ENCODE results near the gene AGAP3. TPM values are rescaled to one million over a fixed set of nuclear protein-coding genes. Genes with fewer than 3 reads are reported as not detected.

The AGAP3 gene
- total RNA-seq, 2 donors from 2014 or later = 26.9 to 28.4 TPM

GRCh38 chr7:151193203-151193978, 107.1 kb downstream of the AGAP3 start:
- H3K4me3 Mint-ChIP-seq = no peak overlapping the region
- peaks cover 9% of the 10 kb centered on the region for H3K27me3 Mint-ChIP-seq (ENCODE audit: low read depth)
- no peak for ATAC-seq (replicated peaks in 1 of 2)
- no peak for DNase-seq
- H3K9me3 Mint-ChIP-seq = no peaks in the 10 kb centered on the region
- H3K4me1 Mint-ChIP-seq (ENCODE audit: low read depth) = no peaks in the 10 kb centered on the region
- H3K36me3 Mint-ChIP-seq (ENCODE audit: insufficient read depth in 2 of 2) = no peaks in the 10 kb centered on the region
- no peak overlapping the region for H3K27ac Mint-ChIP-seq

Other genes starting within 250 kb of the AGAP3 start
- gene AOC1, start 234.0 kb upstream of the AGAP3 start, total RNA-seq = not detected
- gene KCNH2, start 108.2 kb upstream of the AGAP3 start, total RNA-seq = under 1 TPM; 0.72 to 0.77 TPM
- 1 to 10 TPM; 6.8 to 8.1 TPM for gene NOS3, start 95.5 kb upstream of the AGAP3 start, total RNA-seq
- 10 to 100 TPM in 1 of 2 donors, 1 to 10 TPM in 1; 9.0 to 10.1 TPM for gene ATG9B, start 62.0 kb upstream of the AGAP3 start, total RNA-seq
- 10 to 100 TPM; 46.6 to 49.6 TPM for gene ABCB8, start 58.0 kb upstream of the AGAP3 start, total RNA-seq
- 10 to 100 TPM; 14.4 to 15.7 TPM for gene ASIC3, start 37.9 kb upstream of the AGAP3 start, total RNA-seq
- 10 to 100 TPM in 1 of 2 donors, 1 to 10 TPM in 1; 9.4 to 11.6 TPM for gene CDK5, start 28.6 kb upstream of the AGAP3 start, total RNA-seq
- gene SLC4A2, start 26.9 kb upstream of the AGAP3 start, total RNA-seq = 10 to 100 TPM; 73.7 to 75.6 TPM
- gene FASTK, start 5.7 kb upstream of the AGAP3 start, total RNA-seq = 10 to 100 TPM; 55.4 to 59.8 TPM
- 10 to 100 TPM; 67.3 to 68.5 TPM for gene TMUB1, start 3.0 kb upstream of the AGAP3 start, total RNA-seq
- gene GBX1, start 81.2 kb downstream of the AGAP3 start, total RNA-seq = not detected
- gene ASB10, start 100.8 kb downstream of the AGAP3 start, total RNA-seq = not detected
- 1 to 10 TPM; 3.4 to 4.4 TPM for gene H2BK1, start 124.0 kb downstream of the AGAP3 start, total RNA-seq
- 10 to 100 TPM; 29.7 to 31.9 TPM for gene ABCF2, start 140.7 kb downstream of the AGAP3 start, total RNA-seq
- 10 to 100 TPM; 30.3 to 42.1 TPM for gene CHPF2, start 146.0 kb downstream of the AGAP3 start, total RNA-seq
- 1 to 10 TPM; 6.5 to 8.2 TPM for gene SMARCD3, start 162.2 kb downstream of the AGAP3 start, total RNA-seq